Suprapubic skin (tissue), 3 donors: ENCODE measurements around the gene SNX9.

Experiments
- CTCF ChIP-seq, 2 donors: fragments of 200-600 bp in 1 of 2; fragments of 450-650 bp in 1 of 2; sonication (generic) in 1 of 2; IDR thresholded peaks; one replicate each; pipeline ENCODE4 v1.5.1; 2016 to 2019; ENCODE audit warnings: antibody characterized with exemption in 2 of 2, mild to moderate bottlenecking in 1 of 2, moderate library complexity in 1 of 2
- EP300 ChIP-seq: sonication (generic); formaldehyde crosslinking; IDR thresholded peaks from one replicate; pipeline ENCODE4 v1.6.1; 2017; ENCODE audit warnings: antibody characterized with exemption
- POLR2A ChIP-seq, 2 donors: fragments of 450-650 bp; IDR thresholded peaks; one replicate each; pipeline ENCODE4 v1.6.1; 2017; ENCODE audit warnings: antibody characterized with exemption in 2 of 2, mild to moderate bottlenecking in 2 of 2, moderate library complexity in 2 of 2

- TF ChIP-seq EP300, result no peak
- TF ChIP-seq CTCF (IDR thresholded peaks at IDR 0.05), result no peak
- no peak for TF ChIP-seq POLR2A (IDR thresholded peaks at IDR 0.05)
These were observed 31.0 kb downstream of the SNX9 start for GRCh38 chr6:157853902-157854502.
